NCI-H82 (cell line): ENCODE data around the gene UBA7.

Source experiments
- DNase-seq: peaks from one replicate; lab custom pipeline; 2025; lab: John Stamatoyannopoulos, UW

UBA7 gene

DNA sequence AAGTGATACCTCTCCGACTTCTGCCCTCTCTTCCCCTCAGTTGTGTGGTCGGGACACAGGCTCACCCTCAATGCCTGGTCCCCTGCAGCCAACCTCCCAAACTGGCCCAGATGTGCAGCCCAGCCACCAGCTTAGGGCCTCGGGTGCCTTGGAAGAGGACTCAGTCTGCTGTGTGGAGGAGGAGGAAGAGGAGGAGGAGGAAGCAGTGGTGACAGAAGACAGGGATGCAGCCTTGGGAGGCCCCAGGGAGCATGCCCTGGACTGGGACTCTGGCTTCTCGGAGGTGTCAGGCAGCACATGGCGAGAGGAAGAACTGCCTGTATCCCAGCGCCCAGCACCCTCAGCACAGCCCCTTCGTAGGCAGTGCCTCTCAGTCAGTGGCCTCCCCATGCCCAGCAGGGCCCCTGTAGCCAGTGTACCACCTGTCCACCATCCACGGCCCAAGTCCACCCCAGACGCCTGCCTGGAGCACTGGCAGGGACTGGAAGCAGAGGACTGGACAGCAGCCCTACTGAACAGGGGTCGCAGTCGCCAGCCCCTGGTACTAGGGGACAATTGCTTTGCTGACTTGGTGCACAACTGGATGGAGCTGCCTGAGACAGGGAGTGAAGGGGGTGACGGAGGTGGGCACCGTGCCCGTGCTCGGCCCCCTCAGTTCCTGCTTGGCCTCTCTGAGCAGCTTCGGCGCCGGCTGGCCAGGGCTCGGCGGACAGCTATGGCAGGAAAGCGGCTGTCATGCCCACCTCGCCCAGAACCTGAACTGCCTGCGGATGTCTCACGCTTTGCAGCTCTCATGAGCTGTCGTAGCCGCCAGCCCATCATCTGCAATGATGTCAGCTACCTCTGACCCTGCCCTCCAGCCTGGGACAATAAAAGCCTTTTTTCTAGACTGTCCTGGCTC is 9.4 kb downstream of the UBA7 start:
- no peak for DNase-seq

GRCh38 chr3:49803465-49804140 is 10.2 kb downstream of the UBA7 start:
- DNase-seq = peak; percentile 77

- peak; percentile 91 for DNase-seq
Measured at GRCh38 chr3:49802719-49803464, 10.9 kb downstream of the UBA7 start, which contains the start of gene INKA1. Gene INKA1 (plus strand): TSS chr3:49803261. CDS start chr3:49803393, 132 bp downstream.

DNA sequence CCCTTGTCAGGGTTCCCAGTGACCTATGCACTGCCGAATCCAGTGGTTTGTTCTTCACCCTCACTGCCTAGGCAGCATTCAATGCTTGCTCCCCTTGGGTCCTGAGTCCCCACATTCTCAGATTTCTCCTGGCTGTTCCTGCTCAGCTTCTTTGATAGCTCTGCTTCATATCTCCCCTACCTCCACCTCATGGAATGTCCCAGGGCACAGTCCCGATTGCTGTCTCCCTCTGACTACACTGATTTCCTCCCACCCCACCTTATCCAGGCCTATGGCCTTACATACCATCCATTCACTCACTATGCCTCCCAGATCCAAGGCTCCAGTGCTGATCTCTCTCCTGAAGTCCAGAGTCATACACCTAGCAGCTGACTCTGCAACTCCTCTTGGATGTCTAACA is 12.6 kb downstream of the UBA7 start:
- DNase-seq = no peak

DNA sequence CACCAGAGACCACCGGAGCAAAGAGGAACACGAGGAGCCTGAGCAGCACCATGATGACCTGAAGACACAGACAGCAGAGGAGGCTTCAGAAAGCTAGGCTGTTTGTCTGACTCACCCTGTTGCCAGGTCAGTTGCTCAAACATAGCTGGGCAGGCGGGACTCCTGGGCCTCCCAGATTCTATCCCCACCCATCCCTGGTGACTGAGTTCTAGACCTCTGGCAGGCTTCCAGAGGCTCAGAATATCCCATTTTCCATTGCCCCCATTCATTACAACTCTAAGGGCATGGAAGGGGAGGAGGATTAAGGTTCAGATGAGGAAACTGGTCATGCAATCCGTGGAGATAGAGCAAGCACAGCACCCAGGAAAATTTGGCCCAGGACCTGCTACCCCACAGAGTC is 14.0 kb downstream of the UBA7 start, which contains the start of gene CDHR4:
CDHR4 (minus strand) TSS at position 113 of the 400 bp plus-strand sequence; CDS start at position 52, 61 bp downstream.
- DNase-seq = no peak

DNA sequence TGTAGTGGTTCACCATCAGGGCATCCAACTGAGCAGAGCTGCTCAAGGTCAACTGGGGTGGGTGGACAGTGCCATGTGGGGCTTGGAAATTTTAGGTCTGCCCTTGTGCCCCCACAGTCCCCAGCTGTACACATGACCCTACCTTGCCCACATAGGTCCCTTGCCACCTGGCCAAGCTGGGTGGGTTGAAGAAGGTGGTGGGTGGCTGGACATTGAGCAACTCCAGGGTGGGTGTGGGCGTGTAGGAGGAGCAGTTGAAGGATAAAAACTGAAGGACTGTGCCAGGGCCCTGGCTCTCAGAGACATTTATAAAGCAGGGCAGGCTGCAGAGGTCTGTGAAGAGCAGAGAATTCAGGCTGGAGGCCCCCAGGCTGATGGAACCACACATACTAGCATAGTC is 14.6 kb downstream of the UBA7 start:
- no peak for DNase-seq

DNA sequence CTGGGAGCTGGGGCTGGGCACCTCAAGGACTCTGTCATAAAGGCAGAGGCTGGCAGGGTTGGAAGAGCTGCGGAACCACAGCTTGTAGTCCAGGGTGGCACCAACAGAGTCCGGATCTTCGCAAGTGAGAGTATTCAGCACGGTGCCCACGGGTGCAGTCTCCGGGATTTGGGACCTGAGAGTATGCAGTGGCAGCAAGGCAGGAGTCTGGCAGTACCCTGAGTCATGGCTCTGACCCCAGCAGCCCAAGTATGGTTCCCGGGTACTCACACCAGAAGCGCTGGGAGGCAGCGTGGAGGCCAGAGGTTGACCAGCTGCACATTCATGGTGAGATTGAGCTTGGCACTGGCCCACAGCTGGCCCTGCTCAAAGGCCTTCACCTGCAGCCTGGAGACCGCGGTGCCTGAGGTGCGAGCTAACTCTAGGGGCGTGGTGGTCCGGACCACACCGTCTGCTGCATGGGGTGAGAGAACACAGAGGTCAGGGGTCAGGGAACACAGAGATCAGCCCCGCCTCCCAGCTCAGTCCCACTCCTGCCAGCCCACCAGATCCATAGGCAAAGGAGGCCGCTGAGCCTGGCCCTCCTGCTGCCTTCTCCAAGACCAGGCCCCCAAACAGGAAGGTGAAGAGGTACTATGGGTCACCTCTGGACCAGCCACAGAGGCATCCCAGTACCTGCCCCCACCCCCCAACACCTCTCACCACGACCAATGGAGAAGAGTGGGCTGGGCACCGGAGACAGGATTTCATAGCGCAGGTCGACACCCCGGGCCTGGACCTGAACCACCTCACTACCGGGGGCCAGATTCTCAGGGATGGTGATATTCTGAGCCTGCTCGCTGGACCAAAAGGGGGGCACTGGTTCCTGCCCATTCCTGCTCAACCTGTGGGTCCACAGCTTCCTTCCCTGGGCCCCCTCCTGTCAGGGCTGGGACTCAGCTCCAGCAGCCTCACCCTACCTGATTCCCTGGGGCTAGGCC is 18.5 kb downstream of the UBA7 start:
- no peak for DNase-seq

- DNase-seq = no peak
Measured at GRCh38 chr3:49794431-49794830, 19.3 kb downstream of the UBA7 start.

DNA sequence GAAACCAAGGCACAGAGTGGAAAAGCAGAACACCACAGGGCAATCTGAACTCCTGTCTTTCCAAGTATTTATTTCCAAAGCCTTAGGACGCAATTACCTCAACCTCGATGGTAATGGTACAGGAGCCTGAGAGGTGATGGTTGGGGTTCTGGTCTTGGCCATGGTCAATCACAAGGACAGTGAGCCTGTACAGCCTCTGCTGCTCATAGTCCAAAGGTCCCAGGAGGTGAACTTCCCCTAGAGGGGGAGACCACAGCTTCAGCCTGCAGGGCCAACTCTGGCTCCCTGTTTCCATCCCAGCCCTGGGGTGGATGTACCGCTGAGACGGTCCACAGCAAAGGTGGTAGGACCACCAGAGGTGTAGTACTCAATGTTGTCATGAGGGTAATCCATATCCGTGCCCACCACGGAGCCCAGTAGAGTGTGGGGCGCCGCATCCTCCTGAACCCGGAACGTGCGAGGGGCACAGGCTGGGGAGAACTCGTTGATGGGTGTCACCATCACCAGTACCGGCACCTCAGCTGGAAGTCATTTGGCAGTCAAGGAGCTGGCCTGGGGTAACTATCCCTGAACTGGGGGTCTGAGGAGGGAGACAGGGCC is 20.2 kb downstream of the UBA7 start:
- DNase-seq = no peak

- DNase-seq = no peak
Measured at GRCh38 chr3:49792371-49793150, 21.2 kb downstream of the UBA7 start.

- DNase-seq = no peak
Measured at GRCh38 chr3:49791571-49791970, 22.2 kb downstream of the UBA7 start.

DNA sequence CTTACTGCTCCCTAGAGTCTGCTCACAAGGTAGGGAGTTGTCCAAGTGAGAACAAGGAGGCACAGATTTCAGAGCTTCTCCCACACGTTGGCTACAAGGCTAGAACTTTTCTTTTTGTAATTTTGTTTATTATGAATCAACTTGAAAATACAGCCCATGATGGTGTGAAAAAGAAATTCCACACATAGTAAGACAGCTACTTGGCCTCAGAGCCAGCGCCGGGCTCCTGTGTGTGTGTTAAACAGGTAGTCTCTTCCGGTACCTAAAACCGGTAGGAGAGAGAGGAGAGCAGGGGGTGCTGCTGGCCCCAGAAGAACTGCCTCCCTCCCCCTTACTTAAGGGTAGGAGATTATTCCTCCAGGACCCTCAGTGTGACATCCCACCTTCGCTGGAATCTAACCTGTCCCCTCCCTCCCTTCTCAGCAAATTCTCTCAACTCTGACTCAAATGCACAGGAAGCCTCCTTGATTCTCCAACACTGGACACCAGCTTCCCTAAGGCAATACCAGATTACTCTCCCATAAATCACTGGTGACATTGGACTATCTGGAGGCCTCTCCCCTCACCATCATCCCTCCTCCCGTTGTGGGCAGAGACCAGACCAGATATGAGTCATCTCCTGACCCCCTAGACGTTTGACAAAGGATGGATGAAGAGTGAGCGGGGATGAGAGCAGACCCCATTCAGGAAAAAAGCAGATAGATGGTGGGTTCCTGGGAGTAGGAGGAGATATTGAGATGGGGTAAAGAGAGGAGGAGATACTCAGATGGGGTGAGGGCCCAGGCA is 22.9 kb downstream of the UBA7 start:
- DNase-seq = no peak

DNA sequence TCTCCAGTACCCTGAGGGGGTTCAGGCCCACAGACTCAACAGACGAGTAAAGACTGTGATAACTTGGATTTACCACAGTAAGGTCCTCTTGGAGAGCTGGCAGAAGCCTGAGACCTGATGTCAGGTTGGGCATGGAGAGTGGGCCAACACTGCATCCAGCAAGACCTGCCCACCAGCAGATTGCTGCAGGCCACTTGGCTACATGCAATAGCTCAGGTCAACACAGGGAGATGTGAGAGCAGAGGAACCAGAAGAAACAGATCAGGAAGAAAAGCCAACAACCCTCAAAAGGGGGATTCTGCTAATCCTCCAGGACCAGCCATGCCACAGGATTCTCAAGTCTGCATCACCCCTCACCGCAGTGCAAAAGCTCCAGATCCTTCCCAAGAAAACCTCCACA is 25.7 kb downstream of the UBA7 start:
- no peak for DNase-seq

GRCh38 chr3:49787536-49787935 is 26.2 kb downstream of the UBA7 start:
- DNase-seq = no peak

DNA sequence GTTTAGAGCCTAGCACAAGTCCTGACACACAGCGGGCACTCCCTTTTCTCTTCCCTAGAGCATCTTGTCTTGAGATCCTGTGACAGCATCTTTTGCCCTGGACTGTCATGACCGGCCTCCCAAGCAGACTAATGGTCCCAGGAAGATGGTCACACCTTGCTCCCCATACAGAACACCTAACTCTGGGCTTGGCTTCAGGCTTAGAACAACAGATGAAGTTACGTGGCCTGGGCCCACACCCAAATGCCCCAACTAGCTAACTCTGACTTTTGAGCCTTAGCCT is 26.6 kb downstream of the UBA7 start:
- DNase-seq = no peak

DNA sequence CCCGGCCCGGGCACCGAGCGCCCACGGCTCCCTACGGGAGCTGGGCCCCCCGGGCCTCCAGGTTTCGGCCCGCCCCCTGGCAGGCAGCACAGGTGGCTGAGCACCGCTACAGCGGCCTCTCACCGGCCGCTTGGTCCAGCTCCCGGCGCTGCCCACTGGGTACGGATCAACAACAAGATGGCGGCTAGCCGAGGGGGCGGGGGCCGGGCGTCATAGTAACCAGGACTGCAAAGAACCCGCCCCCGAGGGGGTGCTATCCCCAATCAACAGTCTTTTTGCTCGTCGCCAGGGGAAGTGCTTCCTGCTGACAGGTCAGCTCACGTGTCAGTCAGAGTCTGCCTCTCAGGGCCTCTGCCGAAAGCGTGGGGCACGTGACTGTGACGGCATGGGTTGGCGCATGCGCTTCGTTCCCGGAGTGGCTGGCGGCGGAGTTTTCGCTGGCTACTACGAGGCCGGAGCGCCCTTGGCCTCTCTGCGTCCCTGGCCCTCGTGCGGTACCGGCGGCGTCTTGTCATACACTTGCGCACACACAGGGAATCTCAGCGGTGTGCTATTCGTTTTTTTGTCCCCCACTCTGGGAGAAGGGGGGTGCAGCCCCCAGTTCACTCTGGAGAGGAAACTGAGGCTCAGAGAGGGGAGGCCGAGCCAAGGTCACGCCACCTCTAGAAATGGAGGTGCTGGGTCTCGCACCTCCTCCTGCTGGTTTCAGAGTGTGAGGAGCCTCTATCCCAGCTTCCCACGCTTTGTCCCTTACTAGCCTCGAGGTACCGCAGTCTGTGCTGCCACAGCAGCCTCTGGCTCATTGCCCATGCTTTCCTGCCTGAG is 27.2 kb downstream of the UBA7 start, which contains the start of gene IP6K1:
IP6K1 (minus strand) TSS at position 186 of the 825 bp plus-strand sequence. CDS start 38,502 bp downstream, outside the sequence.
- DNase-seq = peak; percentile 99

- peak; percentile 38 for DNase-seq
Measured at GRCh38 chr3:49785565-49786356, 28.0 kb downstream of the UBA7 start.
